ENCODE results near the gene UGGT2.

UGGT2 gene

GRCh38 chr13:95842898-95843297 is 210.3 kb downstream of the UGGT2 start:
- H3K4me3 ChIP-seq (ENCODE audit: low read depth, low read length), result no peak overlapping the region
- no peak for TF ChIP-seq CTCF (IDR thresholded peaks at IDR 0.05; ENCODE audit: low read depth, low read length)

- TF ChIP-seq CTCF (IDR thresholded peaks at IDR 0.05; ENCODE audit: low read depth, low read length), result no peak
- H3K4me3 ChIP-seq (ENCODE audit: low read depth, low read length), result no peak overlapping the region
These were observed 211.3 kb downstream of the UGGT2 start for GRCh38 chr13:95841894-95842293.

GRCh38 chr13:95834134-95834765 is 219.0 kb downstream of the UGGT2 start:
- TF ChIP-seq CTCF (IDR thresholded peaks at IDR 0.05; ENCODE audit: low read depth, low read length), result peak; percentile 86
- H3K4me3 ChIP-seq (ENCODE audit: low read depth, low read length), result no peak overlapping the region

- no peak overlapping the region for H3K4me3 ChIP-seq (ENCODE audit: low read depth, low read length)
These were observed 219.5 kb downstream of the UGGT2 start for GRCh38 chr13:95833719-95834118.

GRCh38 chr13:95833126-95833525 is 220.1 kb downstream of the UGGT2 start:
- no peak for TF ChIP-seq CTCF (IDR thresholded peaks at IDR 0.05; ENCODE audit: low read depth, low read length)
- H3K4me3 ChIP-seq (ENCODE audit: low read depth, low read length), result no peak overlapping the region

More at GRCh38 chr13:95833719-95834118, 219.5 kb downstream of the UGGT2 start:
- TF ChIP-seq CTCF (IDR thresholded peaks at IDR 0.05; ENCODE audit: low read depth, low read length), result no peak

GRCh38 chr13:95822303-95822702 is 230.9 kb downstream of the UGGT2 start:
- H3K4me3 ChIP-seq (ENCODE audit: low read depth, low read length), result no peak overlapping the region
- TF ChIP-seq CTCF (IDR thresholded peaks at IDR 0.05; ENCODE audit: low read depth, low read length), result no peak

- no peak for TF ChIP-seq CTCF (IDR thresholded peaks at IDR 0.05; ENCODE audit: low read depth, low read length)
- H3K4me3 ChIP-seq (ENCODE audit: low read depth, low read length), result no peak overlapping the region
These were observed 238.7 kb downstream of the UGGT2 start for GRCh38 chr13:95814495-95814894.

Measured in WI38 (cell line).